ENCODE data around the gene NUDT4.

The NUDT4 gene

DNA sequence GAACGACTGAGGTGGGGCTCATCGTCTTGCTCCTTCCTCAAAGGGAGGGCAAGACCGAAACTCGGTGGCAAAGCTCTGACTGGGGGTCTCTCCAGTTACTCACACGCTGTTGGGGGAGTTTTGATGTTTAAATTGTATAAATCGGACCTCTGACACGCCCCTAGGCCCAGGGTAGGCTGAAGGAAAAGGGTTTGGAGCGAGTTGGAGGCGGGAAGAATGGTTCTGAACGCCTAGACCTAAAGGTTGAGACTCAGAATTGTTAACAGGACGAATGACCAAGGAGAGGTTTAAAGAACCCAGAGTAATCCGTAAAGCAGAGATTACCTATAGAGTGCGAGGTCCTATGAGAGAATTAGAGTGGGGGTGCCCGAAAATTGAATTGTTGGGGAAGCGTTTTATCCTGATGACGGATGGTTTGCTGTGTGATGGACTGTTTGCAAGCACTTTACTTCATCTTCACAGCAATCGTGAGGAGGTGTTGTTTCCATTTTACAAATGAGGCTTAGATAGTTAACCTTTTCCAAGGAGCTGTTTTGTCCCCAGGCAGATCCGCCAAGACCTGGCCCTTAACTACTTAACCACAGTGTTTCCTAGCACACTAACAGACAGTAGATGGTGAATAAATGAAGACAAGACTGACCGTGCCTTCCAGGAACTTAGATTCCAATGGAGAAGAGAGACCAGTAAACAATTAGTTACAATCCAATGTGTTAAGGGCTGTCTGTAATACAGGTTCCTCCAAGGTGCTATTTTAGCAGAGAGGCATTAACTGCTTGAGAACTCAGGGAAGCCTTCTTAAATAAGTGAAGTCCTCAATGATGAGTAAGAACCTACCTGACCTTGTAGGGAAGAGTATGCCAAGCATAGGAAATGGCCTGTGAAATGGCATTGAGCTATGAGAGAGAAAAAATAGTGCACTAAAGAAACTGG is 65.0 kb downstream of the NUDT4 start:
- Histone ChIP-seq H3K27me3 (no peaks in the 10 kb centered on the region), H3K9me3 (no peaks in the 10 kb centered on the region), H3K36me3 (peaks cover 8% of the 10 kb centered on the region), H3K4me3 (ENCODE audit: low read depth, low read length) (peak overlapping the region; percentile 97), H3K4me1 (no peaks in the 10 kb centered on the region; the same call in 1 of the 2 replicates)
- no peak for DNase-seq
- TF ChIP-seq, protein P1, sequence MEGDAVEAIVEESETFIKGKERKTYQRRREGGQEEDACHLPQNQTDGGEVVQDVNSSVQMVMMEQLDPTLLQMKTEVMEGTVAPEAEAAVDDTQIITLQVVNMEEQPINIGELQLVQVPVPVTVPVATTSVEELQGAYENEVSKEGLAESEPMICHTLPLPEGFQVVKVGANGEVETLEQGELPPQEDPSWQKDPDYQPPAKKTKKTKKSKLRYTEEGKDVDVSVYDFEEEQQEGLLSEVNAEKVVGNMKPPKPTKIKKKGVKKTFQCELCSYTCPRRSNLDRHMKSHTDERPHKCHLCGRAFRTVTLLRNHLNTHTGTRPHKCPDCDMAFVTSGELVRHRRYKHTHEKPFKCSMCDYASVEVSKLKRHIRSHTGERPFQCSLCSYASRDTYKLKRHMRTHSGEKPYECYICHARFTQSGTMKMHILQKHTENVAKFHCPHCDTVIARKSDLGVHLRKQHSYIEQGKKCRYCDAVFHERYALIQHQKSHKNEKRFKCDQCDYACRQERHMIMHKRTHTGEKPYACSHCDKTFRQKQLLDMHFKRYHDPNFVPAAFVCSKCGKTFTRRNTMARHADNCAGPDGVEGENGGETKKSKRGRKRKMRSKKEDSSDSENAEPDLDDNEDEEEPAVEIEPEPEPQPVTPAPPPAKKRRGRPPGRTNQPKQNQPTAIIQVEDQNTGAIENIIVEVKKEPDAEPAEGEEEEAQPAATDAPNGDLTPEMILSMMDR (IDR thresholded peaks at IDR 0.05; ENCODE audit: low read depth, low read length), result no peak

DNA sequence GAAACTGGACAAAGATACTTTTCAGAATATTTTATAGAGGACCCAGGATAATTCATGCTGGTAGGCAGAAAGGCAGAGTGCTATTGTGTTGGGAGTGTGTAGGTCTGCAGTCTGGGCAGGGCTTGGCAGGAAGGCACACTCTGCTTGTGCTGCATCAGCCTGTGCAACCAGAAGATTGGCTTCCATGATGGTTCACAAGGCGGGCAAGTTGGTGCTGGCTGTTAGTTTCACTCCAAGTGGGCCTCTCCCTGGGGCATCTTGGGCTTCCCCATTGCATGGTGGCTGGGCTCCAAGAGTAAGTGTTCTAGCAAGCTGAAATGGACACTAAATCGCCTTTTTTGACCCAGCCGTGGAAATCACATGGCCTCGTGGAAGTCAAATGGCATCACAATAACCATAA is 65.9 kb downstream of the NUDT4 start:
- TF ChIP-seq, protein P1 (IDR thresholded peaks at IDR 0.05; ENCODE audit: low read depth, low read length), result no peak
- no peak for DNase-seq
- Histone ChIP-seq H3K4me1 (no peaks in the 10 kb centered on the region), H3K27me3 (no peaks in the 10 kb centered on the region), H3K36me3 (peaks cover 8% of the 10 kb centered on the region), H3K4me3 (ENCODE audit: low read depth, low read length) (no peak overlapping the region), H3K9me3 (no peaks in the 10 kb centered on the region)

DNA sequence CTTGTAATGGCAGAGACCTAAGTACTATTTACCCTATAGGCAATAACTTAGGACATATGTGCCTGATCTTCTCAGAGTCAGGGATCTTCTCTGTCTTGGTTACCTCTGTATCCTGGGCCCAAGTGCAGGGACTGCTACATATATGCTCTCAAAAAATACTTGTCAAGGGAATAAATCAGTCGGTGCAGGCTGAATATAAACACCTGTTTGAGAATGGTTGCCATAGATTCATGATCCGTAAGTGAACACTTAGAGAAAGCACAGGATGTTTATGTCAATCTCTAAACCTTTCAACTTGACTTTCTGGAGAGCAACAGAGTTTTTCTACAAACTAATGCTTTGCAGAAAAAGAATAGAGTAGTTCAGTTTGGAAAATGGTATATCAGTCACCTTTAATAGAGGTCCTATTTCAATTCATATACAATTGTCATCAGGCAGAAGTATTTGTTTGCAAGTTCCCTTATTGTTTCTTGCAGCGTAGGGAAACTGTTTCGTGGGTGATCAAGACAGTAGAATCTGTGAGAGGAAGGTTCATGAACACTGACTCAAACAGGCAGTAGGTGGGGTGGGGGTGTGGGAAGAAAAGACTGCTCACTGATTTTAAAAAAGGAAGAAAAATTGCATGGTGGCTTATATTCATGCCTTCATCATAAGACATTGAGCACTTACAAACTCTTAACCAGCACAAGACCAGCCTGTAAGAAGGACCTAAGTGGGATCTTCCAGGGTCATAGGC is 70.0 kb downstream of the NUDT4 start:
- no peak overlapping the region for H3K4me3 ChIP-seq (ENCODE audit: low read depth, low read length)
- H3K4me1 ChIP-seq, result no peaks in the 10 kb centered on the region
- H3K27me3 ChIP-seq, result no peaks in the 10 kb centered on the region
- no peak for DNase-seq
- H3K9me3 ChIP-seq, result no peaks in the 10 kb centered on the region
- TF ChIP-seq, protein P1 (IDR thresholded peaks at IDR 0.05; ENCODE audit: low read depth, low read length), result no peak
- no peaks in the 10 kb centered on the region for H3K36me3 ChIP-seq

DNA sequence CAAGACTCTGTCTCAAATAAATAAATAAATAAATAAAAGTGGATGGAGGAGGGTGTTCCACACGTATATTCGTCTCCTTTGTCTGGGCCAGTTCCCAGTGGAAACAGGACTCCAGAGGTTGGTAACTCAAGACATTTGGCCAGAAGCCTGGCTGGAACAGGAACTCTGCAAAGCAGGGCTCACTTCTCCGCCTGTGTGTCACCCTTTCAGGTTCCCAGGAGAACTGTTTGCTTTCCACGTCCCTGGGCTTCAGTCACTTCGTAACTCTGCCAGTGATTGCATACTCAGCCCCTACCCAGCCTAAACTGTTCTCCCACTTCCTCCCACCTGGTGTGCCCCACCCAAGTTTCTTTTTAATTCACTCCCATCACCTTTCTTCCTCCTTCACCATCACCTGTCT is 71.1 kb downstream of the NUDT4 start:
- no peak for DNase-seq
- TF ChIP-seq, protein P1 (IDR thresholded peaks at IDR 0.05; ENCODE audit: low read depth, low read length), result no peak
- Histone ChIP-seq H3K9me3 (no peaks in the 10 kb centered on the region), H3K27me3 (no peaks in the 10 kb centered on the region), H3K4me1 (no peaks in the 10 kb centered on the region), H3K36me3 (no peaks in the 10 kb centered on the region), H3K4me3 (ENCODE audit: low read depth, low read length) (no peak overlapping the region)

DNA sequence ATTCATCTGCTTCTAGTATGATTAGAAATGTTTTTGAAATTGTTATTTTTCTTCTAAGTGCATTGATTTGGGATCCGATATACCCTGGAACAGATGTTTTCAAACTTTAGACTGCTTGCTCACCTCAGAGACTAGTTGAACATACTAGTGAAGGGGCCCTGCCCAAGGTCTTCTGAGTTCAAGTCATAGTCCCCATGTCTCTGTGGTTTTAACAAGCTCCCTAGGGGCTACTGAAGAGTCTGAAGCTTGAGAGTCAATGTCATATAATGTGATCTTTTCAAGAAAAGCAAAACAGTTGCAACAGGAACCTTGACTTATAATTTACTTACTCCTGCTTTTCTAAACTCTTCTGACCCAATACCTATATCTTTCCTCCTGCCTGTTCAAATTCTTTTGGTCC is 71.6 kb downstream of the NUDT4 start:
- TF ChIP-seq, protein P1 (IDR thresholded peaks at IDR 0.05; ENCODE audit: low read depth, low read length), result no peak
- H3K27me3 ChIP-seq, result no peaks in the 10 kb centered on the region
- no peaks in the 10 kb centered on the region for H3K9me3 ChIP-seq
- no peak for DNase-seq
- no peaks in the 10 kb centered on the region for H3K36me3 ChIP-seq
- H3K4me3 ChIP-seq (ENCODE audit: low read depth, low read length), result no peak overlapping the region
- no peaks in the 10 kb centered on the region for H3K4me1 ChIP-seq

Data from BE2C (cell line).